WI38 (cell line): ENCODE results near the gene MRPS11.
"Not testable (repeated sequence)": the region's sequence is repeated elsewhere in the genome, so short reads cannot be mapped to it uniquely, and the experiment has no call there.

ENCODE experiments used
- H3K4me3 ChIP-seq: 2 replicates; pipeline ENCODE4 v1.5.1; 2011; ENCODE audit warnings: low read depth, mild to moderate bottlenecking, control low read depth, low read length
- TF ChIP-seq, protein P1 (sequence below): IDR thresholded peaks from 2 replicates; pipeline ENCODE4 v1.5.1; 2012; ENCODE audit warnings: low read depth, mild to moderate bottlenecking, control low read depth, low read length

MRPS11 gene

GRCh38 chr15:88430051-88430450 is 37.5 kb upstream of the MRPS11 start:
- H3K4me3 ChIP-seq = no peak overlapping the region
- TF ChIP-seq, protein P1, sequence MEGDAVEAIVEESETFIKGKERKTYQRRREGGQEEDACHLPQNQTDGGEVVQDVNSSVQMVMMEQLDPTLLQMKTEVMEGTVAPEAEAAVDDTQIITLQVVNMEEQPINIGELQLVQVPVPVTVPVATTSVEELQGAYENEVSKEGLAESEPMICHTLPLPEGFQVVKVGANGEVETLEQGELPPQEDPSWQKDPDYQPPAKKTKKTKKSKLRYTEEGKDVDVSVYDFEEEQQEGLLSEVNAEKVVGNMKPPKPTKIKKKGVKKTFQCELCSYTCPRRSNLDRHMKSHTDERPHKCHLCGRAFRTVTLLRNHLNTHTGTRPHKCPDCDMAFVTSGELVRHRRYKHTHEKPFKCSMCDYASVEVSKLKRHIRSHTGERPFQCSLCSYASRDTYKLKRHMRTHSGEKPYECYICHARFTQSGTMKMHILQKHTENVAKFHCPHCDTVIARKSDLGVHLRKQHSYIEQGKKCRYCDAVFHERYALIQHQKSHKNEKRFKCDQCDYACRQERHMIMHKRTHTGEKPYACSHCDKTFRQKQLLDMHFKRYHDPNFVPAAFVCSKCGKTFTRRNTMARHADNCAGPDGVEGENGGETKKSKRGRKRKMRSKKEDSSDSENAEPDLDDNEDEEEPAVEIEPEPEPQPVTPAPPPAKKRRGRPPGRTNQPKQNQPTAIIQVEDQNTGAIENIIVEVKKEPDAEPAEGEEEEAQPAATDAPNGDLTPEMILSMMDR = no peak

- no peak overlapping the region for H3K4me3 ChIP-seq
- TF ChIP-seq, protein P1 = no peak
These were observed 36.1 kb upstream of the MRPS11 start for GRCh38 chr15:88431441-88431840.

DNA sequence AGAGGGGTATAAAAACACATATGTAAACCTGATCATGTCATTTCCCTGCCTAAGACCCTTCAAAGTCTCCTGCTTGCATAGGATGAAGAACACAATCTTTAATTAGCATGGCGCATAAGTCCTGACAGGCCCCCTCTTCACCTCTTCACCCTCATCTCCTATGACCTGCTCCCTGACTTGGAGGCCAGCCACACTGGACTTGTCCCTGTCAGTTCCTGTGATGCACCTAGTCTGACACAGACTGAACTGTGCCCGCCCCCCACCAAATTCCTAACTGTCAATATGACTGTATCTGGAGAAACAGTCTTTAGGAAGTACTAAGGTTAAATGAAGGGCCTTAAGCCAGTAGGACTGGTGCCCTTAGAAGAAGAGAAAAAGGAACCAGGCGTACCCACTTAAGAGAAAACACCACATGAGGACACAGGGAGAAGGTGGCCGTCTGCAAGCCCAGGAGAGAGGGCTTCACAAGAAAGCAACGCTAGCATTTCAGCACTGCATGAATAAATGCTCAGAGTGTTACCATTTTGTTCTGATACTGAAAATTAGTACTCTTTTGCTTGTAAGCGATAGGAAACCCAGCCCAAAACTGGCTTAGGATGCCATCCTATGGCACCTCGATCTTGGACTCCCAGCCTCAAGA is 34.3 kb upstream of the MRPS11 start:
- H3K4me3 ChIP-seq = no peak overlapping the region
- TF ChIP-seq, protein P1 = no peak

- not testable (repeated sequence) for H3K4me3 ChIP-seq
These were observed 33.4 kb upstream of the MRPS11 start for GRCh38 chr15:88434106-88434505.

DNA sequence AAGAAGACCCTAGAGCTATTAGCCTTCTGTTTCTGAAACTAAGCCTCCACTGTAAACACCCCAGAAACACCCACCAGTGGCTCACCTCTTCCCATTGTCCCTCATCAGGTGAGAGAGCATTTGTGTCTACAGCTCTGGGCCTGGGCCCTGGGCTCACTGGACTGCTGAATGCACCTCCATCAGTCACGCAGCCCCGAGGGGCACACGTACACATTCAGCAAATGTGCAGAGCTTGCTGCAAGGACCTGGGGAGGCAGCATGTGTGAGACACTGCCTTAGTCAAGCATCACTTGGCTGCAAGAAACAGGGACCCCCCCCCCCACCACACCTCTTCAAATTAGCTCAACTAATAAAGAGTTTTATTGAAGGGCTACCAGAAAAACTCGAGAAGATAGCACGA is 29.3 kb upstream of the MRPS11 start:
- no peak overlapping the region for H3K4me3 ChIP-seq
- TF ChIP-seq, protein P1 = no peak

GRCh38 chr15:88440021-88440420 is 27.5 kb upstream of the MRPS11 start:
- no peak overlapping the region for H3K4me3 ChIP-seq
- TF ChIP-seq, protein P1 = no peak

DNA sequence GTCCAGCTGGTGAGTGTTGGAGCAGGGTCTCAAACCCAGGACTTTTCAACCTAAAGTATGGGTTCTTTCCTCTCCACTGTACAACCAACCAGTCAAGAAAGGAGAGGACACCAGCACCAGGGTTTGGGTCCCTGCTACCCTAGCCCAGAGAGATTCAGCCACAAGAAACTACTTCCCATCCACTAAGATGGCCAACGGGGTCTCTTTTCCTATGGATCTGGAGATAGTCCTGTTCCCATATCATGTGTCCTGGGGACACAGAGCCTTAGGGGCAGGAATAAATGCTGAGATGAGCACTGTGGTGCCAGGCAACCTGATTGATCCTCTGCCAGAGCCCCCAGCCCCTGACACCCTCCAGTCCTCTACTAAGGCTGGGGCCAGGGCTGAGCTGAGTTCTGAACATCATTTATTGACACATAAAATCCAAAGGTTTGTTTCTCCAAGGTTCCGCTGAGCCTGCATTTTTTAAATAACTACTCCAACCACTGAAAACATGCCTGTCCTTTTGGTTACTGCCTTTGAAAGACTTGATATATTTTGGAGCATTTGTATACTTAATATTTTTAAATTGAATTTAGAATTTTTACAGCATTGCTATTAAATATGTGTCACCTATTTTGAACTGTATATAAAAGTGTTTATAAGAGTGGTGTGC is 26.3 kb upstream of the MRPS11 start:
- H3K4me3 ChIP-seq = no peak overlapping the region
- TF ChIP-seq, protein P1 = no peak
